HG02798 (cell line): ENCODE results near the gene ZDHHC14.
"Not testable (repeated sequence)": the region's sequence is repeated elsewhere in the genome, so short reads cannot be mapped to it uniquely, and the experiment has no call there.

ENCODE experiments used
- ATAC-seq: cut with Tn5 transposase; IDR thresholded peaks from one replicate; pipeline ENCODE4 v1.9.1; 2021; ENCODE audit warnings: mild to moderate bottlenecking; ENCODE audit not compliant: unreplicated experiment, poor library complexity

ZDHHC14 gene

DNA sequence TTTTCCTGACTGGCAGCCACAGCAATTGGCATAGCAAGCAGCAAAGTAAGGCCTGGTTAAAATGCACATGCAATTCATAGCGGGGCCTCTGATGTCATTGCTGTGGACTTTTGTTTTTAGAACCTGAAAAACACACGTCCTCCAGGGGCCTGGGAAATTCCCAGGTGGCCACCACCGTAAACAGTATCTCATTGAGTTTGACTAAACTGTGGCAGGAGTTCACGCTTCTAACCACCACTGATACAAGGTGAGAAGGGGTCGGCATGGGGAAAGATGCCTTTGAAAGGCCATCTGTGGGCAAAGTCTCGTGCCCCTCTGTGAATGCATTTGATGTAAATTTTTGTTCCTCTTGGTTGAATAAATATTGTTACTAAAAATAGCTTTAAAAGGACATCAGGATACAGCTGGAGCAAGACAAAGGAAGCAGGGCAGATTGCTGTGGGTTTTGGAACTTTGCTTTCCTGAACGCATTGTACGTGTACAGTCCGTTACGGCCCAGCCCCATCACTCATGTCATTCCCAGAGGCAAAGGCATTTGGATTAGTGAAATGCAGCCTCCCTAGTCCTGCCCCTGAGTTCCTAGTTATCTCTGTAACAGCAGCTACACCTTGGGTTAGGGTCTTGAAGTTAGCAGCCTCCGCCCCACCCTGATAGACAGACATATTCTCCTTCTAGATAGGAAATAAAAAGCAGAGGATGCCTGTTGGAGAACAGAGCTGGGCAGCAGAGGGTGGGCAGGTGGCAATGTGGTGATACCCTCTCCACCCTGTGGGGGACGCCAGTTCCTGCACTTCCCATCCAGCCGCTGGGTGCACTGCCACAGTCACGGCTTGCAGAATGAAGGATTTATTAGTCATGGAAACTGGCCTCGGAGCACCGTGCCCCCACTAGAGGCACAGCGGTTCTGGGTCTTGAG lies 80.3 kb downstream of the ZDHHC14 start:
- peak; percentile 73 for ATAC-seq

DNA sequence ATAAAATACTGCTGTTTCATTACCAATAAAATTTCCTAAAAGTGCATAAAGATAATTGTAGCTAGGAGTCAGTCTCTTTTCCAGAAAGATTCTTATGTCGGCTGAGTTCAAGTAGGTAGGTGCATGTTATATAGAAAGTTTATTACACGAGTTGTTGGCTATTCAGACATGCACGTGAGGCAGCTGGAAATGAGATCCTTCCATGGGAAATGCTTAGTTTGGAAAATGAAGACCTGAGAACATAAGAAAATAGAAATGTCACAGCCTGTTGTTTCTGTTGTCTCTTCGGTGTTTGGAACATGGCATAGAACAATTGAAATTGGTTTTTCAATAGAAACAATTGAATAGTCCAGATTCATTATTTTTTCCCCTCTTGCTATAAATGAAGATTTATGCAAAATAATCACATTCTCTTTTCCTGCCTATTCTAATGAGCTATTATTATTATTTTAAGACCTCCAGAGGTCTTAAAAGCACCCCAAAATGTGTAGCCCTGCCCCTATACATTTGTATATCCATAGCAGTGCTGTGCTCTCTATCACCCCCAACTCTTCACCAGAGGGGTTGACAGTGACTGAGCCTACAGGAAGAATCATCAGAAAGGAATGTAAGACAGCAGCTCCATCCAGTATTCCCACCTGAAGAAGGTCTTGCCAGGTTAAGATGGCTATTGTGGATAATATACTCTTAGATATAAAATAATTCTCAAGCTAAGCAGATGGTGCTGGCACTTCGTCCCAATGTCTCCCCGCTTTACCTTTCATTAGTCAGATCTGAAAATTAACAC lies 82.2 kb downstream of the ZDHHC14 start:
- no peak for ATAC-seq

DNA sequence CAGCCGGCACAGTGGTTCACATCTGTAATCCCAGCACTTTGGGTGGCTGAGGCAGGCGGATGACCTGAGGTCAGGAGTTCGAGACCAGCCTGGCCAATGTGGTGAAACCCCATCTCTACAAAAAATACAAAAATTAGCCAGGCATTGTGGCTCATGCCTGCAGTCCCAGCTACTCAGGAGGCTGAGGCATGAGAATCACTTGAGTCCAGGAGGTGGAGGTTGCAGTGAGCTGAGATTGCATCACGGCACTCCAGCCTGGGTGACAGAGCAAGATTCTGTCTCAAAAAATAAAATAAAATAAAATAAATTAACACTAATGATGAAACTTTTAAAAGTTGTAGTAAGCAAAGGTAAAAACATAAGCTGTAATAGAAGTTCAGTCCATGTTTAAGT lies 82.7 kb downstream of the ZDHHC14 start:
- ATAC-seq: not testable (repeated sequence)

DNA sequence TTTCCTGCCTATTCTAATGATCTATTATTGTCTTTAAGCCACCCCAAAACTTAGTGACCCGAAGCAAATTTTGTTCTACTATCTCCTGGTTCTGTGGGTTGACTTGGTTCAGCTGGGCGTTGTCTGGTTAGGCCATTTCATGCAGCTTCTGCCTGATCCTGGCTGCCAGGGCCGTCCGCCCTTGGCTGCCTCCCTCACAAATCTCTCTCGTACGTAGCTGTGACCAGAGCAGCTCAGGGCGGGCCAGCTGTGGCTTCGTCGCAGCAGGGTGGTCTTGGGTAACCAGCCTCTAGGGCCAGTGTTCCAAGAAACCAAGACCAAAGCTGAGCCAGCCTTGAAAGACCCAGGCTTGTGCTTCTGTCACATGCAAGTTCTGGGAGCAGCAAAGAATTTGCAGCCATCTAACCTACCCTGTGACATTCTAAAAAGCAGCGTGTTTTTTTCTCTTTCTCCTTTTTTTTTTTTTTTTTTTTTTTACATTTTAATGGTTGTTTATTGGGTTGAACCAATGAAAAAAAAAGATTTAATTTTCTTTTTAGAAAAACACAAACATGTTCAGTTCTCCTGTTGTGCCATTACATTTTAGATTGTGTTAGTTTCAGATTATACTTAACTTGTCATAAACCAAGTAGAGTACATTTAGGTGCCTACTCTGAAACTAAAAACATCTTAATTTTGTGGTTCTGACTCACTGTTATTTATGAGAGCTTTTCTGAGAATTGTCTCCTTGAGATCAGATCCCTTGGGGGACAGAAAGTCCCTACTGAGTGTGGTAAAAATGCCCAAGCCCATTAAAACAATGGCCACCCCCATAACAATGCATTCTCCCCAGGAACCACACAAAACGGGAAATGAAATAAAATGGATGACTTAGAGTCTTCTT lies 83.9 kb downstream of the ZDHHC14 start:
- ATAC-seq: peak; percentile 61

DNA sequence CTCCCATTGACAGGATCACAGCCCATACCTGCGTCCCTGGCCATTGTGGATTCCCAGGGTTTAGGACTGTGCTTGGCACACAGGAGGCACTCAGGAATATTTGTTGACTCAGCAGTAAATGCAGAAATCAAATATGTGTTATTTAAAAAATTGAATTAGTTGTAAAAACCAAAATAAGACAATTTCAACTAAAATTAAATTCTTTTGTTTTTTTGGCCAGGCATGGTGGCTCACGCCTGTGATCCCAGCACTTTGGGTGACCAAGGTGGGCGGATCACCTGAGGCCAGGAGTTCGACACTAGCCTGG lies 85.3 kb downstream of the ZDHHC14 start:
- ATAC-seq: no peak

DNA sequence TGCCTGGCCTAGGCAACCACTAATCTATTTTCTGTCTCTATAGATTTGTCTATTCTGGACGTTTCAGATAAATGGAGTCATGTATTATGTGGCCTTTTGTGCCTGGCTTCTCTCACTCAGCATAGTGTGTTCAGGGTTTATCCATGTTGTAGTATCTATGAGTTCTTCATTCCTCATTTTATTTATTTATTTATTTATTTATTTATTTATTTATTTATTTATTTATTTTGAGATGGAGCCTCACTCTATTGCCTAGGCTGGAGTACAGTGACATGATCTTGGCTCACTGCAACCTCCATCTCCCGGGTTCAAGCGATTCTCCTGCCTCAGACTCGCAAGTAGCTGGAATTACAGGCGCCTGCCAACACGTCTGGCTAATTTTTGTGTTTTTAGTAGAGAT lies 86.3 kb downstream of the ZDHHC14 start:
- ATAC-seq: not testable (repeated sequence)

DNA sequence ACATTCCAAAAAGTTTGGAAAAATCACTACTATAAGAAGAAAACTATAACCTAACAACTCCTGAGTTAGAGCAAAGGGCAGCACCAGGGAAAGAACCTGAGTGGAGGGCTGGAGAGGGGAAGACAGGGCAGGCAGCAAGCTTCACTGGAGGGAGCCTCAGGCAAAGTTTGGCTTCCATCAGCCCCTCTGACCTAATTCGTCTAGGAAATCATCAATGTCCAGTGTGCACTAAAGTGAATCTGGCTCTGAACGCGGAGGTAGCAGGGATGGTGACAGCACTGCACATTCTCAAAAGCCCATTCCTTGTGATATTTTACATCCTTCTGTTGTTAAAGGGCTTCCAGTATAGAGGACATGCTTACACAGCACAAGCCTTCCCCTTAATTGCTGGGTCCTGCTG lies 87.1 kb downstream of the ZDHHC14 start:
- ATAC-seq: no peak

DNA sequence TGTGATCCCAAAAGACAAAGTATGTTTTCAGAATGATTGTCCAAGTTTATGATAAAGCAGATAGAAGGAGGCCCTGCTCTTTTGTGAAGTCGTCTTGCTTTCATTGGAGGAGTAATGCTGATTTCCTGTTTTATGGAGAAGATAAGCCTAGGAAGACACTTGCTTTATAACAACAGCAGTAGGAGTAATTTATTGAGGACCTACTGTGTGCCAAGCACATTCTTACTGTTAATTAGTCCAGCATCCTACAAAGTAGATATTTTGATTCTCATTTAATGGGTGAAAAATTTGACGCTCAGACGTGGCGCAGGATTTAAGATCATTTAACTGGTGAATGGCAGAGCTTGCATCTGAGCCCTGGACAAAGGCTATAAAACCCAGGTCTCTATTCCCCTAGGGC lies 87.6 kb downstream of the ZDHHC14 start:
- ATAC-seq: no peak

DNA sequence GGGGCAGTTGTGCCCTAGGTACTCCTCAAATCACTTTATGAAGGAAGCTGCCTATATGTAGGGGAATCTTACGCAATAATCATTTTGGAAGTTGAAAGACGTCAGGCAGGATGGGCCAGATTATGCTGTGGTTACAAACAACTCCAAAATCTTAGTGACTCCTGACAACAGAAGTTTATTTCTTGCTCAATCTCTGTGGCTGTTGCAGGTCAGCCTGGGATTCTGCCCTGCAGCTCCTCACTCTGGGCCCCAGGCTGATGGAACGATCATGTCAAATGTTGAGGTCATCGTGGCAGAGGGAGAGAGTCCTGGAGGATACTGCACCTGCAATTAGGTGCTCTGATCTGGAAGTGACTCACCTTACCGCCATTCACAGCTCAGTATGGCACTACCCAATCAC lies 88.4 kb downstream of the ZDHHC14 start:
- ATAC-seq: no peak

DNA sequence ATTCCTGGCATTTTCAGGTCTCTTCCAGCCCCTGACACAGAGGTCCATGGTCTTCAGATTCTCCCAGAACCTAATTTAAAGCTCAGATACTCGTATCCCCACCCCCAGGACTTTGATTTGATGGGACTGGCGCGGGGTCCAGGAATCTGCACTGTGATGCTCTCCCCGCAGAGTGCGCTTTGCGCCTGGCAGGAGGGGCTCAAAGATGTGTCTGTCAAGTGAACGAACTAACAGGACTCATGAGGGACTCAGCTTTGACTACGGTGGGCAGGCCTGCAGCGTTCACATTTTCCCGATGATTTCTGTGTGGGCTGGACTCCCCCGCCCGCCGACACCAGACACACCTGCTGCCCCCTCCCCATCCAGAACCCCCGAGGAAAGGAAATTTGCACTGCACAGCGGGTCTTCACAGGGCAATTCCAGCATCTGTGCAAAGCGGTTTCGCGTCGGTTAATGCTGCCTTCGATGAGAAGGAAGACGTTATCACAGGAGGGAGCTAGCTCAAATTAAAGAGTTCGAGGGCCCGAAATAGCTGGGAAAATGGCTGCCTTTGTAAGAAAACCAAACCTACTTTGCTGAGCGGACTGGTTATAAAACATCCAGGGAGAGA lies 90.2 kb downstream of the ZDHHC14 start:
- no peak for ATAC-seq

DNA sequence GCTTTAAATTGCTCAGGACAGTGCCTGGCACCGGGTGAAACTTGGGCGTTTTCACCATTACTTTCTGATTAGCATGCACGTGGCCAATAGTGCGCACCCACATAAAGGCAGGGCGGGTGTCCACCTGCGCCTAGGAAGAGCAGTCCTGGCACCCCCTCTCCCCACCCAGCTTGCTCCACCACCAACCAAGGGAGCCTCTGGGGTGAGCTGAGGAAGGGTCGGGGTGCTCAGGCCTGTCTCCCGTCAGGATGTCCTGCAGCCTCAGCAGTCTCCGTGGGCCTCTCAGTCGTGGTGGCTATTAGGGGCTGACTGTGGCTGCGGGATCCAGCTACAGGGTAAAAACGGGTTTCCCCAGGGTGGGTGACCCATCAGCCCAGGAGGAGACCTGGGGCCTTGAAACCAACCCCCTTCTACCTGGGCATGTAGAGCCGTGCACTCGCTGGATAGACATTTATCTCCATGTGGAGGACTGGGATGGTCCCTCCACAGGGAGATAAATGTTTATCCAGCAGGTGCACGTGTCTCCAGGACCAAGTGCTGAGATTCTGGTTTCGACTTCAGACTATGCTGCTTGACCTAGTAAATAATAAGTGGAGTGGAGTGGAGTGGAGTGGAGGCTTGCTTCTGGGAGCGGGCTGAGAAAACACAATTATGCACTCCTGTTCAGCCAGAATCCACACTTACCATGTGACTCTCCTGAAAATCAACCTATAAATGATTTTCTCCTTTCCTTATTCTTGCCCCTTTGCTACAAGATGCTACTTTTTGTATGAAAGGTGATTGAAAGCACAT lies 91.1 kb downstream of the ZDHHC14 start:
- no peak for ATAC-seq

DNA sequence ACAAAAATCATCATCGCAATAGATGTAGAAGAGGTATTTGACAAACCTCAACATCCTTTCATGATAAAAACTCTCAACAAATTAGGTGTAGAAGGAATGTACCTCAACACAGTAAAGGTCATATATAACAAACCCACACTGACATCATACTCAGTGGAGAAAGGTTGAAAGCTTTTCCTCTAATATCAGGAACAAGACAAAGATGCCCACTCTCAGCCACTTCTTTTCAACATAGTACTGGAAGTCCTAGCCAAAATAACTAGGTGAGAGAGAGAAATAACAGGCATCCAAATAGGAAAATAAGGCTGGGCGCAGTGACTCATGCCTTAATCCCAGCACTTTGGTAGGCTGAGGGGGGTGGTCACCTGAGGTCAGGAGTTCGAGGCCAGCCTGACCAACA lies 95.8 kb downstream of the ZDHHC14 start:
- no peak for ATAC-seq

DNA sequence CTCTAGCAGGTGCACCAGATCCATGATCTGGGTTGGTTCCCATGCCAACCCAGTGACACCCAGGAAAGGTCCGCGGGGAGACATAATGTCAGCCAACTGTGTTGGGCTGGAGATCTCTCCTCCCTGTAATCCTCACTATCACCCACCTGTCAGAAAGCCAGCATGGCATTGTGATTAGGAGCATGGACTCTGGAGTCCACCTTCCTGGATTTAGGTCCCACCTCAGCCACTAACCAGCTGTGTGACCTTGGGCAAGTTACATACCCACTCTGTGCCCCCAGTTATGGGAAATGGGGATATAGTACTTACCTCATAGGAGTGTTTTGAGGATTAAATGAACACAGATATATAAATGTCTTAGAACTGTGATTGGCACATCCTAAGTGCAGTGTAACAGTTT lies 97.9 kb downstream of the ZDHHC14 start:
- no peak for ATAC-seq

DNA sequence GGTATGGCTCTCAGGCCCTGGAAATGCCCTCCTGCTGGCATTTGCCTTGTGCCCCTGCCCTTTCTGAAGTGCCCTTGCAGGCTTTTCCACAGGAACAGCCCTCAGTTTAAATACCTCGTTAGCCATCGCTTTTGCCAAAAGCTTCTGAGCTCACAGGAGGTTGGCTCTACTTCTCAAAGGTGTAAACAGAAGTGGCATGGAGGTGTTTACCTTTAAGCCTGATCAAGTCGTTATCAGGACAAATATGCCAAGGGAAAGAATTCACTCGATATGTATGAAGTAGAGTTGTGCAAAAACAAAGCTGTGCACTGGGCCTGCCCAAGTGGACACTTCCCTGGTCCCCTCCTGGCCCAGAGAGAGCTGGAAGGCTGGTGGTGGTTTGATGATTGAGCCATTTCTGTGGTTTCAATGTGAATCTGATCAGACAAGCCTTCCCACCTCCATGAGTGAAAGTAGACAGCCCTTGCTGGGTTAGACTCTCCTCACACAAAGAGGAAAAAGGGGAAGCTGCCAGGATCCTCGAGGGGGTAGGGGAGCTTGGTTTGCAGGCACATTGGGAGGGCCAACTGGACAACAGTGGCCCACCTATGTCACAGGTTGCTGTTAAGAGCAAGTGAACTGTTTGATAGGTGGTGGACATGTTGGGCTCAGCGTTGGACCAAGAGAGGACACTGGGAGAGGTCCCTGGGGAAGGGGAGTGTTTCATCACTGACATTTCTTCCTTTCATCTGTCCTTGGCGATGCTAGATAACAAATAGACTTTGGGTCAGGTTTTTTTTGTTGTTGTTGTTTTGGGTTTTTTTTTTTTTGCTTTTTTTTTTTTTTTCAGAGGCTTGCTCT lies 98.7 kb downstream of the ZDHHC14 start:
- ATAC-seq: no peak

DNA sequence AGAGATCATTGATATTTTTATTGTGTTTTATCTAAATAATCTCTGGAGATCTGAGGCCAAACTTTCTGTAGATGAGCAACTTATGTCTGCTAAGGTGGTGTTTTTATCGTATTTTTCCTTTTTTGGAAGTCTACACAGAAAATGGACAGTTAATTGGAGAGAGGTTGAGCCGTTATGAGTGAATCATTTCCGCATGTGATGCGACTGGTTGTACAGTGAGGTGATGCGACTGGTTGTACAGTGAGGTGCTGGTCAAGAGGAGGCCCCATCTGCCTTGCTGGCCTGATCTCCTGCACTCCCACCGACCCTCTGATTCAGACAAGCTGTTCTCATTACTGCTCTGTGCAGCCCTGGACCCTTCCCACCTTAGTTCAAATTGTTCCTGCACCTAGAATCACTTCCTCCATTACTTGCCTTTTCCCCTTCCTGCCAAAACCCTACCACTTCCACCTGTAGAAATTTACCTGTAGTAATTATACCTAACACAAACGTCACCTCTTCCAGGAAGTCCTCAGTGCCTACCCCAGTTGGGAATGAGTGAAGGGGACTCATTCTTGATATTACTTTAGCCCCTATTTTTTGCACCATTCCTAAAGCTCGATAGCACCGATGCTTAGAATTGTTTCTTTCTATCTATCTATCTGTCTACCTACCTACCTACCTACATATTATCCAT lies 100.3 kb downstream of the ZDHHC14 start:
- no peak for ATAC-seq

DNA sequence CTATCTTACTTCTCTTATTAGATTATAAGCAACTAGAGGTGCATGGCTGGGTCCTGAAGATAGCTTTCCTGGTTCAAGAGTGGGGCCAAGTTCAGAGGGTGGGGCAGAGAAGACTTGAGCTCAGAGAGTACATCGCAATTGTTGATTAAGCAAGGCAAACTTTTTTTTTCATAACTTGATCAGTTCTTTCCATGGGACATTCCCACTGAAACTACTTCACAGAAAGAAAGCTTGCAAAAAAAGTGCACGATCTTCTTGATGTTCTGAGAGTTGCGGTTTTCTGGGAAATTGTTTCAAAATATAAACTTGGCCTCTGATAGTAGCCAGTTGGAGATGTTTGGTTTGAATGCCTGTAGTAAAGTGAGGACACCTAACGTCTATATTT lies 100.9 kb downstream of the ZDHHC14 start:
- no peak for ATAC-seq

DNA sequence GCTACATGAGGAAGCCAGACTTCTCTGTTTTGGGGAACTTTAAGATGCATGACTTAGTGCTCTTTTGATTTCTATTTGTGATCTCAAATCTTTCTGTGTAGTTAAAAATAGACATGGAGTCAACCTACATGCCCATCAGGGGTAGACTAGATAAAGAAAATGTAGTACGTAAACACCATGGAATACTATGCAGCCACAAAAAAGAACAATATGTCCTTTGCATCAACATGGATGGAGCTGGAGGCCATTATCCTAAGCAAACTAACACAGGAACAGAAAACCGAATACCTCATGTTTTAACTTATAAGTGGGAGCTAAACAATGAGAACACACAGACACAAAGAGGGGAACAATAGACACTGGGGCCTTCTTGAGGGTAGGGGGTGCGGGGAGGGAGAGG lies 102.8 kb downstream of the ZDHHC14 start:
- no peak for ATAC-seq

DNA sequence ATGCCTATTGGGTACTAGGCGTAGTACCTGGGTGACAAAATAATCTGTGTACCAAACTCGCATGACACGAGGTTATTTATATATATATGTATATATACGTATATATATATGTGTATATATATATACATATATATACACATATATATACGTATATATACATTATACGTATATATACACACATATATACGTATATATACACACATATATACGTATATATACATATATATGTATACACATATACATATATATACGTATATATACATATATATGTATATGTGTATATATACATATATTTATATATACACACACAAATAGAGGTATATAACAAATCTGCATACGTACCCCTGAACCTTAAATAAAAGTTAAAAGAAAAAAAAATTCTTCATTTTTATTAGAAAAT lies 103.2 kb downstream of the ZDHHC14 start:
- ATAC-seq: no peak
